Heart left ventricle (tissue), 16 donors: ENCODE data around the gene PARD3. TPM values are rescaled to one million over a fixed set of nuclear protein-coding genes. Genes with fewer than 3 reads are reported as not detected.

ENCODE experiments used
- ATAC-seq, 4 donors: fragments of 200-7000 bp; cut with Tn5 transposase; one replicate each; pipeline ENCODE4 v1.9.1; 2020 to 2022; ENCODE audit warnings: moderate library complexity in 4 of 4, mild to moderate bottlenecking in 3 of 4, moderate number of reproducible peaks in 1 of 4
- DNase-seq, 5 donors: peaks; one replicate each; pipeline ENCODE4 v3.0.0-alpha.2; 2020
- H3K27ac ChIP-seq, 12 donors: fragments of 200-600 bp; sonication (generic) in 4 of 12; one replicate each; pipeline versions ENCODE4 v1.5.0 to v1.8.0; 2016 to 2022; ENCODE audit warnings: mild to moderate bottlenecking in 2 of 12
- H3K27me3 ChIP-seq, 9 donors: fragments of 200-600 bp; sonication (generic) in 2 of 9; one replicate each; pipeline versions ENCODE4 v1.5.1 to v1.8.0; 2016 to 2022; ENCODE audit warnings: mild to moderate bottlenecking in 3 of 9
- H3K36me3 ChIP-seq, 9 donors: fragments of 200-600 bp; sonication (generic) in 2 of 9; one replicate each; pipeline versions ENCODE4 v1.5.0 to v1.8.0; 2018 to 2022; ENCODE audit warnings: mild to moderate bottlenecking in 2 of 9
- H3K4me1 ChIP-seq, 12 donors: fragments of 200-600 bp; sonication (generic) in 4 of 12; one replicate each; pipeline versions ENCODE4 v1.5.0 to v1.8.0; 2016 to 2022; ENCODE audit warnings: mild to moderate bottlenecking in 3 of 12
- H3K4me3 ChIP-seq, 12 donors: fragments of 200-600 bp; sonication (generic) in 4 of 12; one replicate each; pipeline versions ENCODE4 v1.5.0 to v1.8.0; 2017 to 2022; ENCODE audit warnings: mild to moderate bottlenecking in 9 of 12, moderate library complexity in 4 of 12
- H3K9me3 ChIP-seq, 12 donors: fragments of 200-600 bp; sonication (generic) in 4 of 12; one replicate each; pipeline versions ENCODE4 v1.5.0 to v1.8.0; 2016 to 2022; ENCODE audit warnings: mild to moderate bottlenecking in 1 of 12
- CTCF ChIP-seq, 12 donors: fragments of 200-600 bp; sonication (generic) in 4 of 12; IDR thresholded peaks; one replicate each; pipeline versions ENCODE4 v1.5.0 to v1.8.0; 2018 to 2022; ENCODE audit warnings: antibody characterized with exemption in 12 of 12, mild to moderate bottlenecking in 5 of 12
- POLR2A ChIP-seq, 2 donors: fragments of 450-650 bp; IDR thresholded peaks; one replicate each; pipeline ENCODE4 v1.6.1; 2017; ENCODE audit warnings: antibody characterized with exemption in 2 of 2, mild to moderate bottlenecking in 2 of 2, moderate library complexity in 2 of 2
- WGBS, 4 donors: extraction: QIAGEN DNeasy Blood & Tissue Kit in 2 of 4; methylation state at CpG; one replicate each; pipeline versions ENCODE4 v1.1.5 to v1.1.7; 2013 to 2018; 5-methylcytosine and 5-hydroxymethylcytosine counted together
- intact Hi-C, 10 donors: fragments of 100-400 bp; cut with DNase I; formaldehyde crosslinking; loops; one replicate each; pipeline versions ENCODE4 v1.11.1 to v1.14.2; 2022
- polyA plus RNA-seq, 2 donors: library from polyadenylated mRNA; stranded (reverse); fragments of 200-250 nt; gene quantifications; one replicate each; pipeline ENCODE4 v1.2.3, GENCODE V29; 2013
- total RNA-seq, 9 donors: library from RNA; depleted of rRNA in 2 of 9; stranded (reverse); fragments of >200 nt in 2 of 9; fragmentation: NEBNext Ultra II Directional in 3 of 9; extraction: Animal tissue kit (Norgen Biotek cat#: 25700) in 3 of 9; gene quantifications; one replicate each; pipeline versions ENCODE4 v1.1.0 to v1.2.4, GENCODE V29; 2016 to 2023
- donor health status: ischemic (EF 13 %, LVEDD 7.1; RV severe dilation, severe dysfunction).
- donor health status: healthy with polysubstance abuse.
- donor health status: DM: no; HTN: yes; CAD: no.
- donor health status: DM: no; HTN: no; CAD: no.
- donor health status: ischemic (EF 25% LVEDD 6.9; RV normal size, moderate dysfunction).
- donor health status: ischemic (EF 25% LVEDD 5.7; RV mildly dilated, moderate dysfunction).
- donor health status: healthy.
- donor health status: DM: yes; HTN: yes; CAD: no.
- donor health status: ischemic (EF 35%, LVEDD 5.7; RV mildly dilated, moderate dysfunction).
- donor health status: nonischemic (EF 11% LVEDD 7.7; RV severe dilation, severe dysfunction).
- donor health status: DM: yes; HTN: yes; CAD: no.
- donor health status: PGD.
- donor health status: ischemic (EF 29% LVEDD 5.4; RV normal size, mild dysfunction).
- donor health status: nonischemic (EF 23%, LVEDD 6.1; RV moderate dilation, normal function).

The PARD3 gene
- total and polyA plus RNA-seq, 11 donors = 24.8 to 69.7 (median 33.1) TPM

GRCh38 chr10:34800624-34801023 lies 14.5 kb downstream of the PARD3 start:
- intact Hi-C loops = no loop called here
- no peaks in the 10 kb centered on the region for H3K27me3 ChIP-seq
- H3K4me3 ChIP-seq = peak overlapping the region in 1 of 12 donors; percentile 15
- no peak for ATAC-seq
- TF ChIP-seq POLR2A (IDR thresholded peaks at IDR 0.05) = no peak
- TF ChIP-seq CTCF (IDR thresholded peaks at IDR 0.05) = no peak
- WGBS, 4 donors = 47 to 58% (median 52%) methylated on average over 5 of the region's 5 CpGs
- no peak overlapping the region for H3K27ac ChIP-seq
- peaks cover 0 to 25% (median 9%) of the 10 kb centered on the region in 12 donors for H3K4me1 ChIP-seq
- H3K36me3 ChIP-seq = peaks cover 0 to 3% (median 0%) of the 10 kb centered on the region in 9 donors
- no peak for DNase-seq
- H3K9me3 ChIP-seq = peaks cover 0 to 2% (median 0%) of the 10 kb centered on the region in 12 donors

- Histone ChIP-seq H3K36me3 (peaks cover 0 to 3% (median 0%) of the 10 kb centered on the region in 9 donors), H3K4me1 (peaks cover 0 to 25% (median 9%) of the 10 kb centered on the region in 12 donors), H3K9me3 (peaks cover 0 to 2% (median 0%) of the 10 kb centered on the region in 12 donors), H3K27me3 (no peaks in the 10 kb centered on the region), H3K27ac (no peak overlapping the region), H3K4me3 (no peak overlapping the region)
- DNase-seq (no peak), ATAC-seq (no peak)
- TF ChIP-seq CTCF (IDR thresholded peaks at IDR 0.05) = no peak
- no peak for TF ChIP-seq POLR2A (IDR thresholded peaks at IDR 0.05)
- intact Hi-C loops = no loop called here
- 87 to 97% (median 95%) methylated on average over 4 of the region's 4 CpGs for WGBS, 4 donors
These were observed 16.4 kb downstream of the PARD3 start for GRCh38 chr10:34798654-34799053.

- Histone ChIP-seq H3K27ac (no peak overlapping the region), H3K9me3 (peaks cover 0 to 2% (median 0%) of the 10 kb centered on the region in 12 donors), H3K36me3 (peaks cover 0 to 3% (median 0%) of the 10 kb centered on the region in 9 donors), H3K4me1 (peaks cover 0 to 33% (median 9%) of the 10 kb centered on the region in 12 donors), H3K4me3 (no peak overlapping the region), H3K27me3 (no peaks in the 10 kb centered on the region)
- TF ChIP-seq CTCF (IDR thresholded peaks at IDR 0.05) = no peak
- no peak for TF ChIP-seq POLR2A (IDR thresholded peaks at IDR 0.05)
- DNase-seq (no peak), ATAC-seq (no peak)
- intact Hi-C loops = no loop called here
- WGBS, 4 donors = 89 to 97% (median 94%) methylated on average over 6 of the region's 6 CpGs
These were observed 17.9 kb downstream of the PARD3 start for GRCh38 chr10:34797155-34797554.

GRCh38 chr10:34796133-34796532 lies 19.0 kb downstream of the PARD3 start:
- no peak overlapping the region for H3K27ac ChIP-seq
- no peak overlapping the region for H3K4me3 ChIP-seq
- H3K36me3 ChIP-seq = peaks cover 0 to 3% (median 0%) of the 10 kb centered on the region in 9 donors
- 81 to 95% (median 87%) methylated on average over 1 of the region's 1 CpG for WGBS, 4 donors
- no peaks in the 10 kb centered on the region for H3K27me3 ChIP-seq
- ATAC-seq (no peak), DNase-seq (no peak)
- H3K4me1 ChIP-seq = peaks cover 0 to 31% (median 7%) of the 10 kb centered on the region in 12 donors
- TF ChIP-seq CTCF (IDR thresholded peaks at IDR 0.05) = no peak
- TF ChIP-seq POLR2A (IDR thresholded peaks at IDR 0.05) = no peak
- intact Hi-C loops = no loop called here
- peaks cover 0 to 2% (median 0%) of the 10 kb centered on the region in 12 donors for H3K9me3 ChIP-seq
